Muscle of back (tissue), 11 donors: Measurements from ENCODE around the gene AGT. TPM values are rescaled to one million over a fixed set of nuclear protein-coding genes. Genes with fewer than 3 reads are reported as not detected.
"Not testable (repeated sequence)": the region's sequence is repeated elsewhere in the genome, so short reads cannot be mapped to it uniquely, and the experiment has no call there.

Experiments used
- DNase-seq, 3 donors: peaks; one replicate each; pipeline versions ENCODE4 v3.0.0 to v3.0.0-alpha.2; 2013
- polyA plus RNA-seq, 10 donors: library from polyadenylated mRNA; unstranded; fragments of 120-200 nt; gene quantifications; one replicate each; pipeline ENCODE4 v1.2.1, GENCODE V29; 2013; ENCODE audit not compliant: insufficient read length in 10 of 10

The AGT gene
- polyA plus RNA-seq, 10 donors: 3.3 to 22.0 (median 12.9) TPM

DNA sequence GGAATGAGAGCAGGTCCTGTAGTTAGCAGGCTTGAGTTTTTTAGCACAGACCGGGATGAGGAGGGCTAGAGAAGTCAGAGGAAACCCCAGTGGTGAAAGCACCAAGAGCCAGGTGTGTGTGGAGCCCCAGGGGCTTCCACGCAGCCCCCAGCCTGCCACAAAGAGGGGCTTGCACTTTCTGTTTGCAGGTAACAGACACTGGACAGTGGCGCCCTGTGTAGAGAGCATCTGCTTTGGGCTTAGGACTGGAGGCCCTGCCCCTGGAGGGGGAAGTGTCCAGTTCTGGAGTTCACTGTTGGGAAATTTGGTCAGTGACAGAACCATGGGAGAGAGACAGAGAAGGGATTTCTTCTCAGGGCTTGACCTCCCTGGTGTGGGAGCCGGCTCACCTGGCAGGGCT lies 19.5 kb downstream of the AGT start:
- DNase-seq: no peak

DNA sequence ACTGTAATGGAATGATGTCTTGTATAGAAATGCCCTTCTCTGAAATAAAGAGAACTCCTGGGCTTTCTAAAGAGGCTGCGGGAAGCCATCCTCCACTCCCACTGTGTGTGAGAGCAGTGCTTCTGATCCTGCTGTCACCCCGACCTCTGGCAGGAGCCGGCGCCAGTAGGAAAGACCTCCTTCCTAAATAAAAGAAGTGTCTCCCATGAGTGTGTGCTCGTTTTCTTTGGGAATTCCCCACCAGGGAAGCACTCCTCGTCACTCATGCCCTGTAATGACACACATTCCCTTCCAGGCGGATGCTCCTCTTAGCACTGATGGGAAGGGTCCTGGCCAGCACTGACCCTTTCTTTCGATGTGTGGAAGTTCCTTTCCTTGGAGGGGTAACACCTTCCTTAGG lies 20.1 kb downstream of the AGT start:
- no peak for DNase-seq

DNA sequence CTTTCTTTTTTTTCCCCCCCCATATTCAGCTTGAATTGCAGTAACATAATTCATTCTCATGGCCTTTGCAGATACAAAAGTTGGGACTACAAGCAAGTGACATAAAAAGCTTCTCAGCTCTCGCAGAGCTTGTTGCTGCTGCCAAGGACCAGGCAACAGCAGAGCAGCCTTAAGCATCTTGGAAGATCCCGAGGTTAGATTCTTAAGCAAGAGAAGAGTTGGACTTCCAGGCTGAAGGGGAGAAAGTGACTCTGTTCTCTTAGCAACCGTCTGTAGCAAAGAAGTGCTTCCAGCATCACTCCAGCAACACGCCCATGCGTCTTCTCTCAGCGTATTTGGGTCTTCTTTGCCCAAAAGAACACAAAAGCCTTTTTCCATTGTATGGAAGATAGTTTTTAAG lies 20.7 kb downstream of the AGT start:
- DNase-seq: no peak

DNA sequence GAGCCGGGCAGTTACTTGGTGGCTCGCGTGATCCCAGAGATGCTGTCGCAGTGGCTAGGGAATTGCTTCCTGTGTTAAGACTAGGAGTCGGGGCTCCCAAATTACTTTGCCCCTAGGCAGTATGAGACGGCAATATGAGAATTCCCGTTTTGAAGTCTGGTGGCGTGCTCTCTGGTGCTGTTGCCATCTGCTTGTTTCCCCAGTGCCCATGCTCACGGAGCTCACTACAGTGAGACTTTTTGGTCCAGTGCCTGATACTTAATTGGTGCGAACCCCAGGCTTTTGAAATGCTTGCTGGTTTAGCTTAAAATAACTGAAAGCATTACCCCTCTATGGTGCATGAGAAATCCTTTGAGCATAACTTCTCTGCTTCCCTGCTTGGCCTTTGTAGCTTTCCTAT lies 22.3 kb downstream of the AGT start:
- DNase-seq: no peak

DNA sequence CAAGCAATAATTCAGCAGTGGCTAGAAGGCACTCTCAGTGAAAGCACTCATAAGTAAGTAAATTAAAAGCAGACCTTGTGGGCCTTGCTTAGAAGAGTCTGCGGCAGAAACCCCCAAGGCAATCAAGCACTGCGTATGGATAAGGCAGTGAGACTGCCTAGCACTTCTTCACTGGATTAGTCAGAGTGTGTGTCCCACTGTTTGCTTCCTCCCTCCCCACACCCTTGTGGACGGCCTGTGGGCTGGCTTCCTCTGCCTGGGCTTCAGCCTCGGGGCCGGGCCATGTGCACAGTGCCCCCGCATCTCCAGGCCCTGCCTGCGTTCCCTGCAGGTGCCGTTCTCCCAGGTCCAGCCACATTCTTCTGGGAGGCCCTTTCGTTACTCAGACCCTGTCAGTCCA lies 23.8 kb downstream of the AGT start:
- DNase-seq: no peak

DNA sequence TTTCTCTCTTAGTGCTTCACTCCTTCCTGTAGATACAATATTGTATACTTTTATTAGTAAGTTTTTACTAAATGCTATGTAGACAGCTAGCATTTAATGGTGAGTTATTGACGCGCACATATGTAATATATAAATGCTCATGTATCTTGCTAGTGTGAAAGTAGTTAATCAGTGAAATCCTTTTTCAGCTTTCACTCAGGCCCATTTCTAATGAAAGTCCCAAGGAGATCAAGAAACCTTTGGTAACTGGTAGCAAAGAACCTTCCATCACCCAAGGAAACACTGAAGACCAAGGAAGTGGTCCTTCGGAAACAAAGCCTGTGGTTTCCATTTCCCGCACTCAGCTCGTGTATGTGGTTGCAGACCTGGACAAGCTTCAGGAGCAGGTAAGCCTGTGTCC lies 27.2 kb downstream of the AGT start:
- DNase-seq: no peak

DNA sequence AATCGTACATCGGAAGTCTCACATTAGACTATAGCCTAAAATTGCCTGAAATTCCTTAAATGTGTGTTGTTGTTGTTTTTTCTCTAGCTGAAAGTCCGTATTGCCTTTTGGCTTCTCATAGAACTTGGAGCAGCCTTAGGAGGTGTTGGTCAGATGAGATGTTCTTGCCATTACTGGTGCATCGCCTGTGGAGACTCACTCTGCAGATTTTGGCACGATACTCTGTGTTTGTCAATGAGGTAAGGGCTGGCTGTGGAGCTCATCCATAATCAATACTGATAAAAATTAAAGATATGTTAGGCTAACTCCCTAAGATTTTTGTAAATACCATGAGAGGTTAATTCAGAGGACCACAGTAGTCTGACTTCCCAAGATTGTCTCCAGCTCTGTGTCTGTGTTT lies 28.9 kb downstream of the AGT start:
- no peak for DNase-seq

DNA sequence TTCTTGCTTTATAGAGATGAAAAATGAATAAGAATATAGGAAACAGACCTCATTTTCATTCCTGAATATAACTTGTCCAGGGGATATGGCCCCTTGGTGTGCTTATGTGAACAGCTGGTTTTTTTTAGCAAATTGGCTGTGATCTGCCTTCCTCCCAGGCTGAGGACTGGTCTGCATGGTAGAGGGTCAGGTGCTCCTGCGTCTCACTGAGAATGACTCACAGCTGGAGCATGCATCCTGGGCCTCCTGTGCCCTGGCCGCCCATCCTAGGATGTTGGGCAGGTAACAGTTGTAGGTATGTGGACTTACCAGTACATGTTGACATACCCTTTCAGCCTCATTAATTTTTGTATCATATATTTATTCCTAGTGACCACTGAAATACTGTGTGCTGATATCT lies 29.8 kb downstream of the AGT start:
- no peak for DNase-seq

DNA sequence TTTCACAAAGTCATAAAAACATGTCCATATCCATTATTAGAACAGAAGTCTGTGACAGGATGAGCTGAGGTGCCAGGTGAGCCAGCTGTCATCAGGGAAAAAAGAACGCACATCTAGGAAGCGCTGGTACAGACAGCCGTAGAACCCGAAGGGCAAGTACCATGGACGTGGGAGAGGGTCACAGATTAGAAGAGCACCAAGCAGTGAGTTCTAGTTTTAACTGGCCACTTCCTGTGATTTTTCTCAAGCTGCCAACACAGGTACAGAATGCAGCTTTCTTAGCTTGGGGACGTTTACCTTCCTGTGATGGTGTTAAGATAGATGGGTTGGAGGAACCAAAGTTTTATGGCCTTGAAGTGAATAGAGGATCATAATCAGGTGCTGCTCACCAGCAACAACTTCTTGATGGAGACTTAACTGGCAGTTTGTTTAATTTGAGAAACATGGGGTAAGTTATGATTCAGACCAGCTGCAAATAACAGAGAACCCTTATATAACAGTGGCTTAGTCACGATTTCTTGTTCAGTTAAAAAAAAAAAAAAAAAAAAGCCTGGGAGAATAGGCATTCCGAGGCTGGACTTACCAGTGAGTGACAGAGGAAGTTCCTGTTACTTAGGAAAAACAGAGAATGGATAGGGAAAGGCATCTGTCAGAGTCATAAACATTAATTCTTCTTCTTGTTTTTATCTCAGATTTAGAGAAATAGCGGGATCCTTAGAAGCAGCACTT lies 30.9 kb downstream of the AGT start:
- DNase-seq: no peak

DNA sequence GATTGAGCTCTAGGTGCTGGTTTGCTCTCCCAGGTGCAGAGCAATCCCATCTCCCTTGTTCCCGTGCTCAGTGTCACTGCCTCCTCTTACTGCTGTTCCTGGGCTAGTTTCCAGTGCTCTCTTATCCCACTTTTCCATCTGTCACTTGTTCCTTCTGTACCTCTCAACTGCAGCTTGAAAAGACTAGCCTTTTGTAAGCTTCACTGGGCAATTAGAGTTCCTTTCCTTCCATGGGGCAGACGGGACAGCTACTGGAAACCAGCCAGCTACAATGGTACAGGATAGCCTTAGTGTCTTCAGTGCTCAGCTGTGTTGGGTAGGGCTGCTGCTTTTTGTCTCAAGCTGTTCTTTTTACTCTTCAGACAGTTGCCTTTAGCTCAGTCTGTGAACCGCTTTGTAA lies 31.6 kb downstream of the AGT start:
- DNase-seq: peak; percentile 22 to 31 (median 27)

DNA sequence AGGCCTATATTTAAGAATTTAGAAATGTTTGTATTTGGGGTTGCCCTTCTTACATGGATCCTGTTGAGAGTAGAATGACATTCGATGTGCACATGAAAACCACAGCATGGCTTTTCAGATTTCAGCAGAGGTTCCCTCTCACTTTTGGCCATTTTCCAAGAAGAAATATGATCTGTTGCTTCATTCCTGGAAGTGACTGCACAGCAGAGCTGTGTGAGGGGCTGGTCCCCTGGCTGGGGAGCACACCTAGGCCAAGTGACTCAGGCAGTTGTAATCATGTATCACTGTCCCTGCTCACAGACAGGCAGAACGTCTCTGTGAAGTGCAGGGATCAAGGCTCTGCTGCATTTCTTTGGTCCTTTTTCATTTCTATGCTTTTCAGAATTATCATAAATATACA lies 32.3 kb downstream of the AGT start:
- DNase-seq: peak; percentile 36 to 66 (median 45)

DNA sequence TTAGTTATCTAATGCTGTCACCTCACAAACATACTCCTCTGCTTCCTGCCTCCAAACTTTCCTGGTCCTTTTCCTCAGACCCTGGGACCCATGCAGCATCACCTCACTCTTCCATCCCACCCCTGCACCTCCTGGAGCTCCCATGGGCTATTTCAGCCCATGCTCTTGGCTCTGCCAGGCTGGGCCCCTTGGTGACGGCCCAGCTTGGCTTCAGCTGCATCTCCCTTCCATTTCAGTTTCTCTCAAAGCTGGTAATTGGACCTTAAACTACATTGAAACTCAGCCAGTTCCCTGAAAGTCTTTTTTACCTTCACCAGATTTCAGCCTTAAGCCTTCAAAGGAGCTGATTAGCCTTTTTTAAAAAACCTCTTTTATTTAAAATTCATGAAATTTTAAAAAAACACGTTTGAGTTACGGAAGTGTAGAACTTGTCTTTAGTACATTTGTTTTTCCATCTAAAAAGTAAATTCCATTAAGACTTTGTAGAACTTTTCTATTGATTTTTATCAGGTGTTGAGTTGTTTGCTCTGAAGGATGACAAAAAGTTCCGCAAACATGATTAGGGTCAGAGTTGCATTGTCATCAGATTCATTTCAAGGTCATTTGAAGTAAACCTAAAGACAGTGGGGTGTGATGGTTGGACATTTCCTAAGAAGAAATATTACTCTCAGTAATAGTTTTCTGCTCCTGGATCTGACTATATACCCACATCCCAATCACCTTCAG lies 33.5 kb downstream of the AGT start:
- DNase-seq: no peak

DNA sequence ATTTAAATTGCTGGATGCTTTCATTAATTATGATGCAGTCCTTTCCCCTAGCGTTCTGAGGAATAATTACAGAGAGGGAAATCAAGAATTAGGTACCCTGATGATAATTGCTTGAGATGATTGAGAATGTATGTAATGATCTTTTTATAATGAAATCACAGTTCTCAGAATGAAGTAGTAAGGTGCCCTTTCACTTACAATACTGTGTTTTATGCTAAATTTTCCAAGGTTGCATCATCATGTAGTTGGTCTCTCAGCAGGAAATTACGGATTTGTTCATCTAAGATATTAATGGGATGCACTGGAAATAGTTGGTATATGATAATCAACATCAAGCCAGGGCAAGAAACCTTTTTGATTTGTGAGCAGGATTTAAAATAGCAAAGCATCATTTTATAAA lies 34.1 kb downstream of the AGT start:
- no peak for DNase-seq

DNA sequence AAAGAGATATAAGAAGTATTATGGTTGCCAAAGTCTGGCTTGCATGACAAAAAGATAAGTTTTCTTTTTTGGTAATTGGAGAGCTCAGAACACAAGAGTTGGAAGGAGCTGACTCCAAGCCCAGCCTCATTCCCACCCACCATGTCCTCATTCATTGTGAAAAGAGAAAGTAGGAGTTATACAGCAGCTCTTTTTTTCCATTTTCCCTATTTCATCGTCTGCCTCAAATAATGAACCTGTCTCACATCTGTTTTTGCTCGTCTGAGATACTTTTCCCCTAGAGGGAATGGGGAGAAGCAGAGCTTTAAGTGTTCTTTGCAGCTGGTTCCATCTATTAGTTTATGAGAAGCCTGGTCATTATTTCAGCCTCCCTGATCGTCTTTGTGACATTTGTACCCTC lies 34.7 kb downstream of the AGT start:
- no peak for DNase-seq

DNA sequence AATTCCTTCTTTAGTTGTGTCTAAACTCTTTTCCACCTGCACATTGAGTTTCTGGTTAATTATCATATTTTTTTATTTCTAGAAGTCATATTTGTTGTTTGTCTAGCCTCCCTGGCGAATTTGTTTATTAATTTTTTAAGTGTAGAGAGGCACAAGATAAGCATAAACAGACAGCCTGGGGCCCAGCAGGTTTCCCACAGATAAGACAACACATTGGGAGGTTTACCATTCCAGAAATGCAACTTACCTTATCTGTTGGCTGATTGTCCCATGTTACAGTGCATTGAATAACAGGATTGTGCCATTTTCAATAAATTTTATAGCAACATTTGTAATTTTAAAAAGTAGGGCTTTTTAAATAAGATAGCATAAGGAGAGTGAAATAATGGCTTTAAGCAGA lies 36.7 kb downstream of the AGT start:
- DNase-seq: no peak

DNA sequence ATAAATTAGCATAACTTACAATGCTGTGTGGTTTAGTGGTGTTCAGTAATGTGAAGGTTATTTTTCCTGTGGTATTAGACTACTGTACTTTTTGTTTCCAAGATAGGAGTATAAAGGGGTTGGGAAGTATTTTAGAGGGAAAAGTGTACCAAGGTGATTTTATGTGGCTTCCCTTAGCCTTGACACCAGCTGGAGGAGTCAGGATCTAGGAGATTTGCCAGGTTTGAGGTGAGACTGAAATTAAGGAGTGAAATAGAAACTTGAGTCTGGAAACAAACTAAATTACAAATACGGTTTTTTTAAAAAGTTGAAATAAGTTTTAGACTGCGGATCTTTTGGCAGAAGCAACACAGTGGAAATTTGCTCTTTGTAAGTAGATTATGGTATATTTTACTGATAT lies 39.3 kb downstream of the AGT start:
- no peak for DNase-seq

DNA sequence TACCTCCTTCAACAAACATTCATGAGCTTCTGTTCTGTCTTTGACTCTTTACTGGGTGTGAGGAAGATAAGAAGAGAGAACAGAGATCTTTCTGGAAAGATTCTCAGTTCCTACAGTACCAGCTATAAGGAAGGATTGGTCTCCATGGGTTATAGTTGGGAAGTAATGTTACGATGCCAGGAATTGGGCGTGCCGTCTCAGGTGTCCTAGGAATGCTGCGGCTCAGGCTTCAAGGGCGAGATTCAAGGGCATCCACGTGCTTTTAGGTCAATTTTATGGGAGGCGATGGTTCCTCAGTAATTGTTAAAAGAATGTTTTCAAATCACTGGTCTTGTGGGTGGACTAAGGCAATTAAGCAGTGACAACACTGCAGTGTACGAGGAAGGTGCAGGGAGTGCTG lies 44.4 kb downstream of the AGT start:
- no peak for DNase-seq

DNA sequence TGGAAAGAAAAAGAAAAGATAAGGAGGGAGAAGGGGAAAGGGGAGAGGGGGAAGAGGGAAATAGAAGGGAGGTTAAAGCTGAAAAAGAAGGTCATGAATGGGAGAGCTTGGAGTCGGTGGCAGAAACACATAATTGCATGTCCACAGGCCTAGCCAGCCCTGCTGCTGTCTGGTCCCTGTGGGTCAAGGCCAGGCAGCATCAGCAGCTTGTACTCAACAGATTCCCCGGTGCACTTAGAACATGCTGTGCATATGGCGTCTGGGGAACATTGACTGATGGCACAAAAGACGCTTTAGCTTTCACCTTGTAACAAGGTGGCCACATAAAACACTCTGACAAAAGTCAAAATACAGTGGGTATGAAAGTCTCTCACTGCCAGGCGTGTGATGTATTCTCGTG lies 45.7 kb downstream of the AGT start:
- DNase-seq: no peak

DNA sequence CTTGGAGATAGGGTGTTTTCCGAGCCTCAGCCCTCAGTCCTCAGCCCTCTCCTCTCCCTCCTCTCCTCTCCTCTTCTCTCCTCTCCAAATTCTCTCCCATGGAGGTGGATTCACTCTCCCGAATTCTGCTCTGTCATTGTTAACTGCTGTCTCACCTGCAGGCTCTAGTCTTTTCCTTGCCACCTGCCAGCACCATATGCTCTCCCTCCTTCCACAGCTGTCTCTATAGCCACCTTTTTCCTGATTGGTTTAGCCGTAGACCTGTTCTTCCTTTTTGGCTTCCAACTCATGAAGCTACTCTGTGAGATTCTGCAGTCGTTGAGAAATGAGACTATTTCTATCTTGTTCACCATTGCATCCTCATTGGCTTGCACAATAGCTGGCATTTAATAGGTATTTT lies 51.9 kb downstream of the AGT start:
- DNase-seq: no peak

DNA sequence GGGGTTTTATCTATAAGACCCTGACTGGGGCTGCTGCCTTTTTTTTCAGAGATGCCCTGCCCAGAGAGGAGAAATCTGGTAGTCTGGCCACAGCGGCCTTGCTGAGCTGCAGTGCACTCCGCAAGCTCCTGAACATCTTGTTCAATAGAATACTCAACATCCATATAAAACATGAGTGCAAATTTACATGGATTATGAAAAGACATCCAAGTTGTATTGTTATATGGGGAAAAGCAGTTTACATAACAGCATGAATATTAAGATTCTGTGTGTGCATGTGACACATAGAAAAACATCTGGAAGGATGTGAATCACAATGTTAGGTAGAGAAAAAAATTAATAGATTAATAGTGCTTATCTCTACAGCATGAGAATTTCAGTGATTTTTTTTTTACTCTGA lies 55.2 kb downstream of the AGT start:
- no peak for DNase-seq

DNA sequence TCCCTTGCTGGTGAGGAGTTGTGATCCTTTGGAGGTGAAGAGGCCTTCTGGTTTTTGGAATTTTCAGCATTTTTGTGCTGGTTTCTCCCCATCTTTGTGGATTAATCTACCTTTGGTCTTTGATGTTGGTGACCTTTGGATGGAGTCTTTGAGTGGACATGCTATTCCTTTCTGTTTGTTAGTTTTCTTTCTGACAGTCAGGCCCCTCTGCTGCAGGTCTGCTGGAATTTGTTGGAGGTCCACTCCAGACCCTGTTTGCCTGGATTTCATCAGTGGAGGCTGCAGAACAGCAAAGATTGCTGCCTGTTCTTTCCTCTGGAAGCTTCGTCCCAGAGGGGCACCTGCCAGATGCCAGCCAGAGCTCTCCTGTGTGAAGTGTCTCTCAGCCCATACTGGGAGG lies 55.8 kb downstream of the AGT start:
- not testable (repeated sequence) for DNase-seq

DNA sequence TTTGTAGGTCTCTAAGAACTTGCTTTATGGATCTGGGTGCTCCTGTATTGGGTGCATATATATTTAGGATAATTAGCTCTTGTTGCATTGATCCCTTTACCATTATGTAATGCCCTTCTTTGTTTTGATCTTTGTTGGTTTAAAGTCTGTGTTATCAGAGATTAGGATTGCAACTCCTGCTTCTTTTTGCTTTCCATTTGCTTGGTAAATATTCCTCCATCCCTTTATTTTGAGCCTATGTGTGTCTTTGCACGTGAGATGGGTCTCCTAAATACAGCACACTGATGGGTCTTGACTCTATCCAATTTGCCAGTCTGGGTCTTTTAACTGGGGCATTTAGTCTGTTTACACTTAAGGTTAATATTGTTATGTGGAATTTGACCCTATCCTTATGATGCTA lies 57.2 kb downstream of the AGT start:
- not testable (repeated sequence) for DNase-seq
